Lower leg skin (tissue), 3 donors: ENCODE measurements around the gene HDAC4.

Source experiments
- CTCF ChIP-seq, 3 donors: fragments of 450-650 bp; IDR thresholded peaks; one replicate each; pipeline ENCODE4 v1.5.1; 2016; ENCODE audit warnings: antibody characterized with exemption in 3 of 3, mild to moderate bottlenecking in 3 of 3, moderate library complexity in 2 of 3
- POLR2A ChIP-seq, 2 donors: fragments of 450-650 bp; IDR thresholded peaks; one replicate each; pipeline ENCODE4 v1.6.1; 2016 to 2017; ENCODE audit warnings: antibody characterized with exemption in 2 of 2, mild to moderate bottlenecking in 1 of 2, moderate library complexity in 1 of 2

- TF ChIP-seq CTCF (IDR thresholded peaks at IDR 0.05) (no peak), POLR2A (IDR thresholded peaks at IDR 0.05) (no peak)
Measured at GRCh38 chr2:239222312-239222660, 178.5 kb downstream of the HDAC4 start.
